ENCODE data around the gene TIGD2.

Gene TIGD2

GRCh38 chr4:89072921-89073320 is 38.4 kb upstream of the TIGD2 start:
- ChIA-PET CTCF (no interaction called here), POLR2A (ENCODE audit: low non-redundant PET) (no interaction called here)
- no peak for TF ChIP-seq CTCF (conservative IDR thresholded peaks at IDR 0.05; ENCODE audit: low read depth)
- H3K27ac ChIP-seq = no peak overlapping the region
- DNase-seq (ENCODE audit: low spot score) = no peak

- ChIA-PET CTCF (no interaction called here), POLR2A (ENCODE audit: low non-redundant PET) (no interaction called here)
- no peak for DNase-seq (ENCODE audit: low spot score)
- H3K27ac ChIP-seq = no peak overlapping the region
- no peak for TF ChIP-seq CTCF (conservative IDR thresholded peaks at IDR 0.05; ENCODE audit: low read depth)
These were observed 33.6 kb upstream of the TIGD2 start for GRCh38 chr4:89077761-89078160.

GRCh38 chr4:89078300-89078699 is 33.0 kb upstream of the TIGD2 start:
- ChIA-PET POLR2A (ENCODE audit: low non-redundant PET) (no interaction called here), CTCF (interaction anchor here (0.7 kb wide), 1 partner anchor 333 kb away, joined by 3 read pairs; no protein-coding TSS in a partner anchor)
- DNase-seq (ENCODE audit: low spot score) = no peak
- no peak overlapping the region for H3K27ac ChIP-seq
- TF ChIP-seq CTCF (conservative IDR thresholded peaks at IDR 0.05; ENCODE audit: low read depth) = no peak

GRCh38 chr4:89099034-89099433 is 12.3 kb upstream of the TIGD2 start:
- H3K27ac ChIP-seq = no peak overlapping the region
- no peak for DNase-seq (ENCODE audit: low spot score)
- TF ChIP-seq CTCF (conservative IDR thresholded peaks at IDR 0.05; ENCODE audit: low read depth) = no peak
- ChIA-PET POLR2A (ENCODE audit: low non-redundant PET) (no interaction called here), CTCF (no interaction called here)

GRCh38 chr4:89099471-89099870 is 11.9 kb upstream of the TIGD2 start:
- no peak for TF ChIP-seq CTCF (conservative IDR thresholded peaks at IDR 0.05; ENCODE audit: low read depth)
- H3K27ac ChIP-seq = no peak overlapping the region
- ChIA-PET POLR2A (ENCODE audit: low non-redundant PET) (no interaction called here), CTCF (no interaction called here)
- no peak for DNase-seq (ENCODE audit: low spot score)

GRCh38 chr4:89100853-89101252 is 10.5 kb upstream of the TIGD2 start:
- POLR2A ChIA-PET (ENCODE audit: low non-redundant PET) = no interaction called here
- no peak for DNase-seq (ENCODE audit: low spot score)
- CTCF ChIA-PET = no interaction called here
- no peak for TF ChIP-seq CTCF (conservative IDR thresholded peaks at IDR 0.05; ENCODE audit: low read depth)
- no peak overlapping the region for H3K27ac ChIP-seq
